Astrocyte (in vitro differentiated cells and primary cell): Measurements from ENCODE around the gene INPP5E. TPM values are rescaled to one million over a fixed set of nuclear protein-coding genes. Genes with fewer than 3 reads are reported as not detected.

Source experiments
- DNase-seq: peaks from one replicate; pipeline ENCODE4 v3.0.0-alpha.2; 2010; ENCODE audit warnings: low read depth
- FAIRE-seq: peaks from 2 replicates; lab custom pipeline; 2011; peaks lifted over from hg19 to GRCh38; lab: Jason Lieb, UNC
- H2AFZ ChIP-seq: 2 replicates; pipeline ENCODE4 v1.6.0; 2012; ENCODE audit warnings: low read depth, low read length, inconsistent platforms
- H3K27ac ChIP-seq: 2 replicates; pipeline ENCODE4 v1.5.1; 2011; ENCODE audit warnings: low read depth, low read length, inconsistent platforms
- H3K27me3 ChIP-seq: 2 replicates; pipeline ENCODE4 v1.6.0; 2011; ENCODE audit warnings: low read length, inconsistent platforms; ENCODE audit not compliant: insufficient read depth
- H3K36me3 ChIP-seq: 2 replicates; pipeline ENCODE4 v1.5.1; 2011; ENCODE audit warnings: low read length, inconsistent platforms; ENCODE audit not compliant: insufficient read depth
- H3K4me1 ChIP-seq: 2 replicates; pipeline ENCODE4 v1.5.1; 2011; ENCODE audit warnings: low read length, inconsistent platforms; ENCODE audit not compliant: insufficient read depth
- H3K4me2 ChIP-seq: 2 replicates; pipeline ENCODE4 v1.6.0; 2012; ENCODE audit warnings: low read length, inconsistent platforms
- H3K4me3 ChIP-seq: 2 replicates; pipeline ENCODE4 v1.5.1; 2011; ENCODE audit warnings: low read depth, mild to moderate bottlenecking, low read length, inconsistent platforms; ENCODE audit not compliant: insufficient read depth
- H3K79me2 ChIP-seq: 2 replicates; pipeline ENCODE4 v1.6.0; 2012; ENCODE audit warnings: mild to moderate bottlenecking, low read length, inconsistent platforms; ENCODE audit not compliant: insufficient read depth
- H3K9ac ChIP-seq: 2 replicates; pipeline ENCODE4 v1.6.0; 2012; ENCODE audit warnings: mild to moderate bottlenecking, low read length, inconsistent platforms
- H3K9me3 ChIP-seq: 2 replicates; pipeline ENCODE4 v1.5.1; 2012; ENCODE audit warnings: low read depth, mild to moderate bottlenecking, low read length, inconsistent platforms; ENCODE audit not compliant: insufficient read depth
- H4K20me1 ChIP-seq: 2 replicates; pipeline ENCODE4 v1.6.0; 2012; ENCODE audit warnings: low read length, inconsistent platforms; ENCODE audit not compliant: insufficient read depth
- H3K27ac Mint-ChIP-seq: one replicate; pipeline ENCODE4 v1.8.0; 2021; ENCODE audit warnings: mild to moderate bottlenecking, mixed read lengths; ENCODE audit not compliant: unreplicated experiment
- H3K27me3 Mint-ChIP-seq: one replicate; pipeline ENCODE4 v1.8.0; 2021; ENCODE audit warnings: low read depth, mixed read lengths; ENCODE audit not compliant: unreplicated experiment
- H3K36me3 Mint-ChIP-seq: one replicate; pipeline ENCODE4 v1.8.0; 2021; ENCODE audit warnings: low read depth, mixed read lengths; ENCODE audit not compliant: unreplicated experiment
- H3K4me1 Mint-ChIP-seq: one replicate; pipeline ENCODE4 v1.8.0; 2021; ENCODE audit warnings: low read depth, mixed read lengths; ENCODE audit not compliant: unreplicated experiment
- H3K4me3 Mint-ChIP-seq: one replicate; pipeline ENCODE4 v1.8.0; 2021; ENCODE audit warnings: mild to moderate bottlenecking, moderate library complexity, mixed read lengths; ENCODE audit not compliant: unreplicated experiment
- H3K9me3 Mint-ChIP-seq: one replicate; pipeline ENCODE4 v1.8.0; 2021; ENCODE audit warnings: mild to moderate bottlenecking, mixed read lengths; ENCODE audit not compliant: unreplicated experiment
- EZH2 ChIP-seq: IDR thresholded peaks from 2 replicates; pipeline ENCODE4 v1.6.1; 2012; ENCODE audit warnings: mild to moderate bottlenecking, low read length, inconsistent platforms; ENCODE audit not compliant: insufficient read depth
- total RNA-seq: library from RNA; stranded (reverse); gene quantifications from 2 replicates; pipeline ENCODE4 v1.2.1, GENCODE V29; 2021
- TF ChIP-seq, protein P1 (sequence below): IDR thresholded peaks from 2 replicates; pipeline ENCODE4 v1.5.1; 2011; ENCODE audit warnings: low read depth, mild to moderate bottlenecking, inconsistent platforms, low read length, moderate library complexity; ENCODE audit not compliant: insufficient read depth

The INPP5E gene
- total RNA-seq, 1 donor from 2014 or later: 13.2 TPM

DNA sequence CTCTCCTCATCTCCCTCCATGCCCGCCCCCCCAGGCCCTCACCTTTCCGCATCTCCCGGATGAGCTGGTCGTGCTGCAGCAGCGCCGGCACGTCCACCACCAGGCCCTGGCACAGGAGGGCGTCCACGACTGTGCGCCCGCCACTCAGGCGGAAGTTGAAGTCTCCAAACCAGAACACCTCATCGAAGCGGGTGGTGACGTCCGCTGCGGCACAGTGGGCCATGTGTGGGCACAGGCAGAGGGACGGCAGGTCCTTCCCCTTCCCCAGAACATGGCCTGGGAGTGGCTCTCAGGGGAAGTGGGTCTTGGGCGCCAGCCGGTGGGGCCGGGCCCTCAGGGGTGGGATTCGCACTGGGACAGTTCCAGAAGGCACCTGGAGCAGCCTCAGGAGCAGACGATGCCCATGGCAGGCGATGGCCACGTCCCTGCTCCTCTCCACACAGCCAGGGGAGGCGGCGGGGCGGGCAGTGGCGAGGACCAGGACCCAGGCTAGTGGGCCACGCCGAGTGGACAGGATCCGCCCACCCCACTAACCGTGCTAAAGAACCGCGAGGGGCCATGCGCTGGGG is 7.8 kb downstream of the INPP5E start:
- H3K9me3 Mint-ChIP-seq: no peaks in the 10 kb centered on the region
- Histone ChIP-seq H4K20me1 (peaks cover 40% of the 10 kb centered on the region), H3K9me3 (no peaks in the 10 kb centered on the region), H3K36me3 (peaks cover 10% of the 10 kb centered on the region), H3K27ac (no peak overlapping the region), H3K79me2 (peaks cover 37% of the 10 kb centered on the region), H3K4me1 (no peaks in the 10 kb centered on the region), H3K27me3 (no peaks in the 10 kb centered on the region), H3K9ac (no peak overlapping the region), H3K4me2 (no peak overlapping the region), H2AFZ (no peak overlapping the region), H3K4me3 (no peak overlapping the region)
- no peak overlapping the region for H3K4me3 Mint-ChIP-seq
- H3K4me1 Mint-ChIP-seq: peaks cover 5% of the 10 kb centered on the region
- TF ChIP-seq, protein P1, sequence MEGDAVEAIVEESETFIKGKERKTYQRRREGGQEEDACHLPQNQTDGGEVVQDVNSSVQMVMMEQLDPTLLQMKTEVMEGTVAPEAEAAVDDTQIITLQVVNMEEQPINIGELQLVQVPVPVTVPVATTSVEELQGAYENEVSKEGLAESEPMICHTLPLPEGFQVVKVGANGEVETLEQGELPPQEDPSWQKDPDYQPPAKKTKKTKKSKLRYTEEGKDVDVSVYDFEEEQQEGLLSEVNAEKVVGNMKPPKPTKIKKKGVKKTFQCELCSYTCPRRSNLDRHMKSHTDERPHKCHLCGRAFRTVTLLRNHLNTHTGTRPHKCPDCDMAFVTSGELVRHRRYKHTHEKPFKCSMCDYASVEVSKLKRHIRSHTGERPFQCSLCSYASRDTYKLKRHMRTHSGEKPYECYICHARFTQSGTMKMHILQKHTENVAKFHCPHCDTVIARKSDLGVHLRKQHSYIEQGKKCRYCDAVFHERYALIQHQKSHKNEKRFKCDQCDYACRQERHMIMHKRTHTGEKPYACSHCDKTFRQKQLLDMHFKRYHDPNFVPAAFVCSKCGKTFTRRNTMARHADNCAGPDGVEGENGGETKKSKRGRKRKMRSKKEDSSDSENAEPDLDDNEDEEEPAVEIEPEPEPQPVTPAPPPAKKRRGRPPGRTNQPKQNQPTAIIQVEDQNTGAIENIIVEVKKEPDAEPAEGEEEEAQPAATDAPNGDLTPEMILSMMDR: no peak
- no peak for TF ChIP-seq EZH2
- no peaks in the 10 kb centered on the region for H3K27me3 Mint-ChIP-seq
- no peak overlapping the region for H3K27ac Mint-ChIP-seq
- DNase-seq: no peak
- H3K36me3 Mint-ChIP-seq: peaks cover 4% of the 10 kb centered on the region
- FAIRE-seq: no peak

DNA sequence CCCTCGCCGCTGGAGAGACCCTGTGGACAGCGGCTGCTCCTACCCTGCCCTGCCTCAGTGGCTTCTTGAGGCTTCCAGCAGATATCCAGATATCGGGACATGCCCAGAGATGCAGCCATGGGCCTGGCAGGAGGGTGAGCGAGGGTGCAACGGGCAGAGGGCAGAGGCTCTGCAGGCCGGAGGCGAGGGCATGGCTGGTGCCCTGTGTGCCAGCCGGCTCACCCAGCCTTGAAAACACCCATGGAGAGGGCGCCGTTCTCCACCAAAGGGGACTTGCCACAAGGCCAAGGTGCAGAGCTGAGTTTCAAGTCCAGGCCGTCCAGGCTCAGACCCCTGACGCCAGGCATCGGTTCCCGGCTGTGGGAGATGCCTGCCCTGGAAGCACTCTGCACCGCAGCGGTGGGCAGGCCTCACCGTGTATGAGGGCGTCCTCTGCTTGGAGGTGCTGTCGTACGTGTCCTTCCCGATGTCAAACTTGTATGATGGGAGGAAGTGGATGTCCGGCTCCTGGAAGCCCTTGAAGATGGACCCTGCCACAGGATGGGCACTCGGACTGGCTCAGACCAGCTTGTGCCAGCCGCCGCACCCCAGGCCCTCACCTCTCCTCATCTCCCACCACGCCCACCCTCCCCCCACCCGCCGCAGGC is 8.9 kb downstream of the INPP5E start:
- DNase-seq (no peak), FAIRE-seq (no peak)
- Mint-ChIP-seq H3K36me3 (peaks cover 1% of the 10 kb centered on the region), H3K9me3 (no peaks in the 10 kb centered on the region), H3K4me1 (no peaks in the 10 kb centered on the region), H3K27ac (no peak overlapping the region), H3K27me3 (no peaks in the 10 kb centered on the region), H3K4me3 (no peak overlapping the region)
- no peak for TF ChIP-seq EZH2
- TF ChIP-seq, protein P1: no peak
- no peak overlapping the region for H3K27ac ChIP-seq
- H3K27me3 ChIP-seq: no peaks in the 10 kb centered on the region
- H3K9me3 ChIP-seq: no peaks in the 10 kb centered on the region
- H3K4me1 ChIP-seq: no peaks in the 10 kb centered on the region
- peaks cover 25% of the 10 kb centered on the region for H3K79me2 ChIP-seq
- H3K4me3 ChIP-seq: no peak overlapping the region
- no peak overlapping the region for H3K9ac ChIP-seq
- H3K4me2 ChIP-seq: no peak overlapping the region
- no peak overlapping the region for H2AFZ ChIP-seq
- peaks cover 29% of the 10 kb centered on the region for H4K20me1 ChIP-seq
- H3K36me3 ChIP-seq: peaks cover 10% of the 10 kb centered on the region
